OCI-LY1 (cell line): ENCODE measurements around the gene NPW.

ENCODE experiments used
- H2AFZ ChIP-seq: fragments of 200-600 bp; sonication (generic), shearing (Covaris generic); 2 replicates; pipeline ENCODE4 v1.6.0; 2014; ENCODE audit warnings: antibody characterized with exemption, mild to moderate bottlenecking, low read length
- H3F3A ChIP-seq: fragments of 200-600 bp; sonication (generic), shearing (Covaris generic); 2 replicates; pipeline ENCODE4 v1.6.0; 2014; ENCODE audit warnings: mild to moderate bottlenecking, antibody characterized with exemption, low read length, moderate library complexity; ENCODE audit not compliant: insufficient read depth
- H3K27ac ChIP-seq: fragments of 200-600 bp; sonication (generic); 2 replicates; pipeline ENCODE4 v1.5.1; 2014; ENCODE audit warnings: low read length, mixed run types, mild to moderate bottlenecking, low read depth; ENCODE audit not compliant: poor library complexity, severe bottlenecking
- H3K27me3 ChIP-seq: fragments of 200-600 bp; sonication (generic); 2 replicates; pipeline ENCODE4 v1.6.0; 2014; ENCODE audit warnings: antibody characterized with exemption, mild to moderate bottlenecking, low read length, moderate library complexity; ENCODE audit not compliant: insufficient read depth
- H3K36me3 ChIP-seq: fragments of 200-600 bp; sonication (generic); 2 replicates; pipeline ENCODE4 v1.6.1; 2014; ENCODE audit warnings: mild to moderate bottlenecking, antibody characterized with exemption, low read length, moderate library complexity, mixed read lengths; ENCODE audit not compliant: insufficient read depth
- H3K4me1 ChIP-seq: fragments of 200-600 bp; sonication (generic); 2 replicates; pipeline ENCODE4 v1.5.1; 2014; ENCODE audit warnings: mild to moderate bottlenecking, low read length, moderate library complexity; ENCODE audit not compliant: insufficient read depth, severe bottlenecking
- H3K4me2 ChIP-seq: fragments of 200-600 bp; sonication (generic), shearing (Covaris generic); 2 replicates; pipeline ENCODE4 v1.6.1; 2014; ENCODE audit warnings: low read length
- H3K4me3 ChIP-seq: fragments of 200-600 bp; sonication (generic); 2 replicates; pipeline ENCODE4 v1.5.1; 2014; ENCODE audit warnings: low read length, low read depth, mild to moderate bottlenecking, mixed read lengths; ENCODE audit not compliant: poor library complexity, severe bottlenecking
- H3K79me2 ChIP-seq: fragments of 200-600 bp; shearing (Covaris generic); 2 replicates; pipeline ENCODE4 v1.6.1; 2016; ENCODE audit warnings: mixed run types, low read length, mixed read lengths; ENCODE audit not compliant: insufficient read depth
- H3K9ac ChIP-seq: fragments of 200-600 bp; sonication (generic), shearing (Covaris generic); 2 replicates; pipeline ENCODE4 v1.6.1; 2014; ENCODE audit warnings: mild to moderate bottlenecking, low read length, mixed read lengths
- H3K9me2 ChIP-seq: fragments of 200-600 bp; sonication (generic), shearing (Covaris generic); 2 replicates; pipeline ENCODE4 v1.6.1; 2014; ENCODE audit warnings: low read depth, mild to moderate bottlenecking, low read length, mixed read lengths
- H3K9me3 ChIP-seq: fragments of 200-600 bp; shearing (Covaris generic); 2 replicates; pipeline ENCODE4 v1.6.1; 2014; ENCODE audit warnings: low read length, mixed read lengths
- H4K20me1 ChIP-seq: fragments of 200-600 bp; sonication (generic), shearing (Covaris generic); 2 replicates; pipeline ENCODE4 v1.6.0; 2016; ENCODE audit warnings: mild to moderate bottlenecking, low read length; ENCODE audit not compliant: insufficient read depth
- CTCF ChIP-seq: fragments of 200-600 bp; sonication (generic), shearing (Covaris generic); IDR thresholded peaks from 2 replicates; pipeline ENCODE4 v1.5.1; 2017; ENCODE audit warnings: mild to moderate bottlenecking, antibody characterized with exemption, low read length, moderate library complexity, mixed read lengths
- EZH2 ChIP-seq: fragments of 200-600 bp; sonication (generic), shearing (Covaris generic); IDR thresholded peaks from 2 replicates; pipeline ENCODE4 v1.8.0; 2017; ENCODE audit warnings: borderline replicate concordance, mixed run types, mild to moderate bottlenecking, antibody characterized with exemption, low read length, moderate library complexity, mixed read lengths

Gene NPW

GRCh38 chr16:2060346-2060745 is 40.8 kb downstream of the NPW start:
- H3K9ac ChIP-seq = no peak overlapping the region
- H4K20me1 ChIP-seq = no peaks in the 10 kb centered on the region
- peaks cover 16% of the 10 kb centered on the region for H3K4me1 ChIP-seq
- no peak overlapping the region for H3K4me3 ChIP-seq
- no peaks in the 10 kb centered on the region for H3K9me3 ChIP-seq
- no peak overlapping the region for H3K27ac ChIP-seq
- H3K36me3 ChIP-seq = peaks cover 28% of the 10 kb centered on the region
- no peaks in the 10 kb centered on the region for H3F3A ChIP-seq
- TF ChIP-seq CTCF = no peak
- no peak for TF ChIP-seq EZH2
- no peaks in the 10 kb centered on the region for H3K9me2 ChIP-seq
- H3K27me3 ChIP-seq = no peaks in the 10 kb centered on the region
- no peak overlapping the region for H2AFZ ChIP-seq
- H3K79me2 ChIP-seq = no peaks in the 10 kb centered on the region
- H3K4me2 ChIP-seq = no peak overlapping the region

GRCh38 chr16:2061023-2061422 is 41.4 kb downstream of the NPW start:
- Histone ChIP-seq H3K36me3 (peaks cover 35% of the 10 kb centered on the region), H3F3A (no peaks in the 10 kb centered on the region), H4K20me1 (no peaks in the 10 kb centered on the region), H3K79me2 (no peaks in the 10 kb centered on the region), H3K9me2 (no peaks in the 10 kb centered on the region), H3K27me3 (no peaks in the 10 kb centered on the region), H3K4me1 (peaks cover 11% of the 10 kb centered on the region), H3K9ac (no peak overlapping the region), H3K4me2 (no peak overlapping the region), H3K4me3 (no peak overlapping the region), H3K27ac (no peak overlapping the region), H2AFZ (no peak overlapping the region), H3K9me3 (no peaks in the 10 kb centered on the region)
- no peak for TF ChIP-seq CTCF
- no peak for TF ChIP-seq EZH2

DNA sequence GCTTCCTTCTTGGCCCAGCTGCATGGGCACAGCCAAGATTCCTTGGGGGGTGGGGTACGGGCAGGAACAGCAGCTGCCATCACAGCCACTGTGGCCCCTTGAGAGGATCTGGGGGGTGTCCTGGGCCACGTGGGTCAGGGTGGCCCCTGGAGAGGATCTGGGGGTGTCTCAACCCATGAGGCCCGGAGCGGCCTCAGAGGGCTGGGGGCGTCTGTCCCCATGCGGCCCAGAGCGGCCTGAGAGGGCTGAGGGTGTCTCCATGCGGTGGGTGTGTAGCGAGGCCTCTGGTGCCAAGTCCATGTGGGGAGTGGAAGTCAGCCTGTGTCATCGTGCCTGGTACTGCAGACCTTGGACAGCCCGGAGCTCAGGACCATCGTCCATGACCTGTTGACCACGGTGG is 41.9 kb downstream of the NPW start:
- peaks cover 39% of the 10 kb centered on the region for H3K36me3 ChIP-seq
- no peaks in the 10 kb centered on the region for H3K27me3 ChIP-seq
- H3K4me1 ChIP-seq = peaks cover 9% of the 10 kb centered on the region
- no peak overlapping the region for H3K4me2 ChIP-seq
- no peak overlapping the region for H3K27ac ChIP-seq
- no peaks in the 10 kb centered on the region for H4K20me1 ChIP-seq
- no peaks in the 10 kb centered on the region for H3K79me2 ChIP-seq
- H3K9ac ChIP-seq = no peak overlapping the region
- no peaks in the 10 kb centered on the region for H3K9me3 ChIP-seq
- no peak overlapping the region for H2AFZ ChIP-seq
- H3K4me3 ChIP-seq = no peak overlapping the region
- no peak for TF ChIP-seq CTCF
- TF ChIP-seq EZH2 = no peak
- no peaks in the 10 kb centered on the region for H3F3A ChIP-seq
- no peaks in the 10 kb centered on the region for H3K9me2 ChIP-seq
